ENCODE measurements around the gene CT45A5.
"Not testable (repeated sequence)": the region's sequence is repeated elsewhere in the genome, so short reads cannot be mapped to it uniquely, and the experiment has no call there.

The CT45A5 gene

GRCh38 chrX:135785403-135785802, at the start of gene CT45A5:
TSS of gene CT45A5 (minus strand) at chrX:135785503. CDS start at chrX:135781729, 3,774 bp downstream.
- not testable (repeated sequence) for DNase-seq (ENCODE audit: low read depth)

GRCh38 chrX:135819912-135820311, 34.6 kb upstream of the CT45A5 start, which contains the start of gene CT45A2:
TSS of gene CT45A2 (minus strand) at chrX:135820012. CDS start at chrX:135816265, 3,747 bp downstream.
- DNase-seq (ENCODE audit: low read depth) = not testable (repeated sequence)

GRCh38 chrX:135802687-135803086, 17.4 kb upstream of the CT45A5 start, which contains the start of gene CT45A6:
TSS of gene CT45A6 (minus strand) at chrX:135802787. CDS start at chrX:135798993, 3,794 bp downstream.
- not testable (repeated sequence) for DNase-seq (ENCODE audit: low read depth)

GRCh38 chrX:135768091-135768490, 17.2 kb downstream of the CT45A5 start, which contains the start of gene CT45A3:
TSS of gene CT45A3 (minus strand) at chrX:135768191. CDS start at chrX:135764444, 3,747 bp downstream.
- not testable (repeated sequence) for DNase-seq (ENCODE audit: low read depth)

- DNase-seq (ENCODE audit: low read depth) = not testable (repeated sequence)
Observed at GRCh38 chrX:135744739-135745138, 40.6 kb downstream of the CT45A5 start.

GRCh38 chrX:135741192-135741715, 44.0 kb downstream of the CT45A5 start:
- DNase-seq (ENCODE audit: low read depth) = no peak

GRCh38 chrX:135740681-135741149, 44.6 kb downstream of the CT45A5 start:
- DNase-seq (ENCODE audit: low read depth) = no peak

- no peak for DNase-seq (ENCODE audit: low read depth)
Observed at GRCh38 chrX:135737366-135738071, 47.8 kb downstream of the CT45A5 start.

- not testable (repeated sequence) for DNase-seq (ENCODE audit: low read depth)
Observed at GRCh38 chrX:135734666-135735065, 50.6 kb downstream of the CT45A5 start.

Measured in stimulated activated CD4-positive, alpha-beta T cell treated with anti-CD3 and anti-CD28 coated beads, Interleukin-2, amount 100 ng/mL, for 4 hours (primary cell).